GM12878 (cell line): ENCODE results near the gene CAPRIN2.

ENCODE experiments used
- CHD4 ChIP-seq: fragments of 200-600 bp; sonication (generic); IDR thresholded peaks from 2 replicates; pipeline ENCODE4 v1.6.1; 2016; ENCODE audit warnings: mild to moderate bottlenecking
- CTCF ChIP-seq, 3 experiments: IDR thresholded peaks in 2 of 3; conservative IDR thresholded peaks in 1 of 3; 2 replicates each; pipeline ENCODE4 v1.5.1; 2011; ENCODE audit warnings: low read depth in 3 of 3, low read length in 3 of 3, mild to moderate bottlenecking in 3 of 3, control low read depth in 2 of 3, moderate library complexity in 2 of 3, inconsistent platforms in 1 of 3, mixed read lengths in 1 of 3; ENCODE audit not compliant: control insufficient read depth in 2 of 3, insufficient read depth in 1 of 3; ENCODE audit errors: extremely low read depth in 1 of 3
- EZH2 ChIP-seq: IDR thresholded peaks from 2 replicates; pipeline ENCODE4 v1.6.1; 2012; ENCODE audit warnings: low read depth, mild to moderate bottlenecking, control low read depth, inconsistent platforms, low read length, borderline replicate concordance; ENCODE audit not compliant: control insufficient read depth
- POLR2A ChIP-seq: IDR thresholded peaks from 2 replicates; pipeline ENCODE4 v1.6.1; 2011; ENCODE audit warnings: low read depth, mild to moderate bottlenecking, low read length
- POLR2AphosphoS2 ChIP-seq: IDR thresholded peaks from 2 replicates; pipeline ENCODE4 v1.6.1; 2011; ENCODE audit warnings: low read depth, mild to moderate bottlenecking, low read length, improper control_type of control experiment, moderate library complexity
- RCOR1 ChIP-seq: conservative IDR thresholded peaks from 2 replicates; pipeline ENCODE4 v1.6.1; 2012; ENCODE audit warnings: low read depth, low read length, improper control_type of control experiment
- RFX5 ChIP-seq: IDR thresholded peaks from 2 replicates; pipeline ENCODE4 v1.6.1; 2011; ENCODE audit warnings: low read depth, low read length, improper control_type of control experiment
- SP1 ChIP-seq: IDR thresholded peaks from one replicate; pipeline ENCODE4 v1.6.1; 2011; ENCODE audit warnings: low read depth, low read length
- TAF1 ChIP-seq: IDR thresholded peaks from 2 replicates; pipeline ENCODE4 v1.6.1; 2011; ENCODE audit warnings: mild to moderate bottlenecking, low read depth, low read length, borderline replicate concordance

GRCh38 chr12:30725739-30726138 lies 29.0 kb downstream of the CAPRIN2 start:
- TF ChIP-seq POLR2AphosphoS2 (no peak), TAF1 (no peak), RFX5 (no peak), CHD4 (no peak), EZH2 (no peak), CTCF (IDR thresholded peaks at IDR 0.05 in 2 of 3, conservative IDR thresholded peaks at IDR 0.05 in 1 of 3; ENCODE audit: control insufficient read depth in 2 of 3, extremely low read depth in 1 of 3, insufficient read depth in 1 of 3, low read depth in 3 of 3, low read length in 3 of 3) (no peak), POLR2A (no peak), RCOR1 (no peak), SP1 (no peak)
